ENCODE results near the gene NPPB.

GRCh38 chr1:11856698-11857097 lies 2.0 kb downstream of the NPPB start:
- TF ChIP-seq, protein P1, sequence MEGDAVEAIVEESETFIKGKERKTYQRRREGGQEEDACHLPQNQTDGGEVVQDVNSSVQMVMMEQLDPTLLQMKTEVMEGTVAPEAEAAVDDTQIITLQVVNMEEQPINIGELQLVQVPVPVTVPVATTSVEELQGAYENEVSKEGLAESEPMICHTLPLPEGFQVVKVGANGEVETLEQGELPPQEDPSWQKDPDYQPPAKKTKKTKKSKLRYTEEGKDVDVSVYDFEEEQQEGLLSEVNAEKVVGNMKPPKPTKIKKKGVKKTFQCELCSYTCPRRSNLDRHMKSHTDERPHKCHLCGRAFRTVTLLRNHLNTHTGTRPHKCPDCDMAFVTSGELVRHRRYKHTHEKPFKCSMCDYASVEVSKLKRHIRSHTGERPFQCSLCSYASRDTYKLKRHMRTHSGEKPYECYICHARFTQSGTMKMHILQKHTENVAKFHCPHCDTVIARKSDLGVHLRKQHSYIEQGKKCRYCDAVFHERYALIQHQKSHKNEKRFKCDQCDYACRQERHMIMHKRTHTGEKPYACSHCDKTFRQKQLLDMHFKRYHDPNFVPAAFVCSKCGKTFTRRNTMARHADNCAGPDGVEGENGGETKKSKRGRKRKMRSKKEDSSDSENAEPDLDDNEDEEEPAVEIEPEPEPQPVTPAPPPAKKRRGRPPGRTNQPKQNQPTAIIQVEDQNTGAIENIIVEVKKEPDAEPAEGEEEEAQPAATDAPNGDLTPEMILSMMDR (IDR thresholded peaks at IDR 0.05; ENCODE audit: low read depth, low read length, poor library complexity, severe bottlenecking) = no peak
- no peak for TF ChIP-seq EZH2phosphoT487 (IDR thresholded peaks at IDR 0.05; ENCODE audit: borderline replicate concordance, low read length)
